RKO (cell line): ENCODE measurements around the gene UBE2F.
"Not testable (repeated sequence)": the region's sequence is repeated elsewhere in the genome, so short reads cannot be mapped to it uniquely, and the experiment has no call there.

Source experiments
- DNase-seq: peaks from one replicate; pipeline ENCODE4 v3.0.0-alpha.2; 2016; ENCODE audit warnings: low spot score

UBE2F gene

DNA sequence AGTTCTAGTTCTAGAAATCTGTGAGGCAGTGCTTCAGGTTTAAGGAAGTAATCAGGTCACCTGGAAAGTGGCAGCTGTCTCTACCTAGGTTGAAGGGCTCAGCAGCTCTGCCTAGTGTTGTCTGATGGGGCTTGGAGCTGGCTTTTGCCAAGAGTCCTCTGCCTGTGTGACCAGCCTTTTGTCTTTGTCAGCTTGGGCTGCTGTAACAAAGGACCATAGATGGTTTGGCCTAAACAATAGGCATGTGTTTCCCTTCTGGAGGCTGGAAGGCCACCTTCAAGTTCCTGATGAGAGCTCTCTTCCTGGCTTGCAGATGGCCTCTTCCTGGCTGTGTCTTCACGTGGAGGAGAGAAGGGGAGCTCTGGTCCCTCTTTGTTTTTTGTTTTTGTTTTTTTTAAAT, 13.3 kb downstream of the UBE2F start:
- DNase-seq, result no peak

DNA sequence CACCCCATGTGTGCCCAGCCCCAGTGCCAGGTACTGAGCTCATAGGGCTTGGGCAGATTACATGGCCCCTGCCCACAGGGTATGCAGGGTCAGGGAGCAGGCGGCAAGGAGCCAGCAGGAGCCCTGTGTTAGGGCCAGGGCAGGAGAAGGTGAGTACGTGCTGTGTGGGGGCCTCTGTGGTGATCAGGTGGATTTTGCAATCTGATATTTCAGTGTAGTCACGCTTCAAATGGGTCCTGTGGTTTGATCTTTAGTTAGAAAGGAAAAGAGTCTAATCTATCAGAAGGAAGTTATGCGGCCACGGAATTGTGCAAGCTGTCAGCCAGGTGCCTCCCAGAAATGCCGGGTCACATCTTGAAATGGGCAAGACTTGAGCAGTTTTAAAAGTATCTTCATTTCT, 13.9 kb downstream of the UBE2F start:
- no peak for DNase-seq

DNA sequence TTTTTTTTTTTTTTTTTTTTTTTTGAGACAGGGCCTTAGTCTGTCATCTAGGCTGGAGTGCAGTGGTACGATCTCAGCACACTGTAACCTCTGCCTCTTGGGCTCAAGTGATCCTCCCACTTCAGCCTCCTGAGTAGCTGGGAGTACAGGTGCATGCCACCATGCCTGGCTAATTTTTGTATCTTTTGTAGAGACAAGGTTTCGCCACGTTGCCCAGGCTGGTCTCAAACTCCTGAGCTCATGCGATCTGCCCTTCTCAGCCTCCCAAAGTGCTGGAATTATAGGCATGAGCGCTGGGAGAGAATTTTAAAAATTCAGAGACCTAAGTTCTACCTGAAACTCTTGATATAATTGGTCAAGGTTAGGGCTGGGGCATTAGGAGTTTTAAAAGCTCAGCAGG, 14.8 kb downstream of the UBE2F start:
- not testable (repeated sequence) for DNase-seq

DNA sequence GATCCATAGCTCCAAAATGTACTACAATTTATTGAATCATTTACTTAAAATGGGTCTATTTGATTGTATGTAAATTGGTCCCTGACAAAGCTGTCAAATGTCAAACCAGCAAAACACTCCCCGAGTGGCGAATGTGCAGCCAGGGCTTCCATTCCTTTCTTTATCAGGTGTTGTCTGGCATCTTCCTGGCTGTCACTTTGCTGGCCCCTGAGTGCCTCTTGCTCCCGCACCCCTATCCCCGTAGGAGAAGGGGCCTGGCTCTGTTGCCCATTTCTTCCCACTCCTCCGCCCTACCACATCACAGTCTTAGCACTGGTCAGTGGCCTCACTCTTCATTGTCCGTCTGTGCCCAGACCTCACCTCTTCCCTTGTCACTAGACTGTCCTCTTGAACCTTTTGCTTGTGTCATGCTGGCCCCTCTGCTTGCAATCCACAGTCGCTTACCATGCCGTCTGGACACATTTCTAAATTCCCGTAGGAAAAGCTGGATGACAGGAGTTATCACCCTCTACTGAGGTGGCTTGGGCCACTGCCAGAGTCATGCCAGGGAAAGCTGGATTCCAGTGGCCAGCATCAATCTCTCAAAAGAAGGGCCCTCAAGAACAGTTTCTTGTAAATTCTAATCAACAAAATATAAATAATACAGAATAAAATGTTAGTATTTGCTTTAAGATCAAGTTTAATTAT, 15.4 kb downstream of the UBE2F start:
- no peak for DNase-seq

DNA sequence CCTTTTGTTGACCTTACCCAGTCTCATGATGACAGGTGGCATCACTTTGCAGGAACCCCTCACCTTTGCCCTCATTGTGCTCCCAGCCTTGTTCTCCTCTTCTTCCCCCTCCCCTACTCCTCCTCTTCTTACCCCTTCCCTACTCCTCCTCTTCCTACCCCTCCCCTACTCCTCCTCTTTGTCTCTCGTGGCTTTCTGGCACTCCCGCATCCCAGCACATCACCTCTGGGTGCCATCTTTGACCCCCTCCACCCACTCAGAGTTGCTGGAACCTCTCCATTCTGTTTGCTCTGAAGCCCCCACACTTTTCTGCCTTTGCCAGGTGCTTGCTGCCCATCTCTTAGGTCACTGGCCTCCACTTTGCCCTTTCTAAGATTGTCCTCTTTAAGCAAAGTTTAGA, 17.1 kb downstream of the UBE2F start:
- no peak for DNase-seq

DNA sequence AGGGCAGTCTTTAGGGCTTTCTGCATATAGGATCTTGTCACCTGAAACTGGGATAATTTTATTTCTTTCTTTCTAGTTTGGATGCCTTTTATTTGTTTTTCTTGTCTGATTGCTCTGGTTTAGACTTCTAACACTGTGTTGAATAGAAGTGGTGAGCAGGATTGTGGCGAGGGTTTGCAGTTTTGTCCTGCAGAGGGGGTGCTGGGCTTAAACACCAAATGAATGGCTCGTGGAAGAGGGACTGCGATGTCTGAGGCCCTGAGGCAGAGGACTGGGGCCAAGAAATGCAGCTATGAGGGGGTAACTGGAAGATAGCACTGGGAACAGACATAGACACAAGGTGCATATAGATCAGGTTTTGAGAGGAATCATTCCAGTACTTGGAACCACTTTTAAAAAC, 20.5 kb downstream of the UBE2F start:
- no peak for DNase-seq

DNA sequence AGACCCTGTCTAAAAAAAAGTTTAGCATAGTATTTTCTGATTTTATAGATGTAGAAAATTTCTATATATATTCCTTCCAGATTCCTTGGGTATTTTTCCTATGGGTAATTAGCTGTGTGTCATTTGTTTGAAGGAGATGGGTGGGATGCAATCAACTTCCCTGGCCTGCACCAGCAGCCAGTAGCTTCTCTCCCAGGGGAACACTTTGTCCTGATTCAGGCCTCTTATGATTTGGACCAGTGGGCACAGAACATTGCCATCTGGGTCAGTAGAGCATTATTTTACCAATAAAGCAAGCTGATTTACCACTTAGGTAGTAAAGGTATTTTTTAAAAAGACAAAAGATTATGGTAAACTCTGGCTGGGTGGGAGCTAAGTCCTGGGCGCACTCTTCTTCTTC, 26.9 kb downstream of the UBE2F start:
- no peak for DNase-seq

DNA sequence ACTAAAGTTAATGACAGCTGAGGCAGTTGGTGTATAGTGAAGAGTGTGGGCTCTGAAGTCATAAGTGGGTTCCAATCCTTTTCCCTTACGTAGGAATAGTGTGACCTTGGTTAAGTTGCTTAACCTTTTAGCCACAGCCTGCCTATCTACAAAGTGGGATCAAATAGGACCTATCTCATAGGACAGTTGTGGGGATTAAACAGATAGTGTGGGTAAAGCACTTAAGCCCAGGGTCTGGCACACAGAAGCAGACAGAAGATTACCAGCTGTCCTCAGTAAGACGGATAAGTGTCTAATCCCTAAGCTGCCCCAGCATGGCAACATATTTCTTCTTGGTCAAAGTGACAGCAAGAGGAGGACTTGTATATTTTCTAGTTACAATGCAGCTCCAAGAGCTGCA, 28.2 kb downstream of the UBE2F start:
- DNase-seq, result no peak

DNA sequence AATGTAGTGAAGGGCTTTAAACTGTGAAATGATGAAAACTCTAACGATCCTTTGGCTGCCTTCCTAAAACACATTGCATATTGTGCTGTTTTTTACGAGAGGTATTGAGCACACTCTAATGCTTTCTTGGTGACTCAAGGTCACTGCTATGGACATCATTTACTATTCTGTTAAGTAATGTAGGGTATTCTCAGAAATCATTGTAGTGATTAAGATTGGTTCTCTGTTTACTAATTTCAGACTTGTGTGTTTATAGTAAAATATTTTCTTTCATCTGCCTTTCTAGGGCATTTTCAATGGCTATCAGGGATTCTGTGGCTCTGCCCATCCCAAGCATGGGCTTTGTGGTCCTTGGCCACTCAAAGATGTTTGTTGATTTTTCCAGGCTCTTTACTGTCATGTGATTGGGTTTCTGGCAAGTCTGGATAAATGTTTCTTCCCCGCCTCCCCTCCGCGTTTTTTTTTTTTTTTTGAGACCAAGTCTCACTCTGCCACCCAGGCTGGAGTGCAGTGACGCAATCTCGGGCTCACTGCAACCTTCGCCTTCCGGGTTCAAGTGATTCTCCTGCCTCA, 29.3 kb downstream of the UBE2F start:
- DNase-seq, result no peak

DNA sequence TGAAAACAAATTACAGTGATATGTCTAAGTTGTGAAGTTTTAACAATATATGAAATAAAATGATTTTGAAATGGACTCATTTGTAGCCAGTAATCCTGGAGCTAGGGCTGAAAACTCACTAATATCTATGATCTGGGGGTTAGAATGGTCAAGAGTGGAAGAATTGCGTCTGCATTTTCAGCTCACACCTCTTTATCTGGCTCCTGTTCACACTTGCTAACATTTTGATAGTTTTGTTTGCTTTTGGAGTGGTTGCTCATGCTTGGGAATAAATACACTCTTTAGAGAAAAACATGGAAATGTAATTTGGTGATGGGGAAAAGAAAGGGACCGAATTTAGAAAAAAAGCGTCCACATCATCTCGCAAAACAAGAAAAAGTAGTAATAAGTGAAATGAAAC, 30.7 kb downstream of the UBE2F start:
- no peak for DNase-seq

DNA sequence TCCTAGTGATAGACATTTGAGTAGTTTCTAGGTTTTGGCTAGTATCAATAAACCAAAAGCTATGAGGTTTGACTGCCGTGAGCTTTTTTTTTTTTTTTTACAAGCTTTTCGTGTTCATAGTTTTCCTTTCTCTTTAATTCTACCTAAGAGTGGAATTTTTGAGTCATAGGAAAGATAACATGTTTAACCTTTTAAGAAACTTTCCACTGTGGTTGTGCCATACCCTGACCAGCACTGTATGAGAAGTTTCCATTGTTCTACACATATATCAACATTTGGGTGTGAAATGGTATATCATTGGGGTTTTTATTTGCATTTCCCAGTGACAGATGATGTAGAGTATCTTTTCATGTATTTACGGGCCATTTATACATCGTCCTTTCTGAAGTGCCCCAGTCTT, 31.7 kb downstream of the UBE2F start:
- no peak for DNase-seq

DNA sequence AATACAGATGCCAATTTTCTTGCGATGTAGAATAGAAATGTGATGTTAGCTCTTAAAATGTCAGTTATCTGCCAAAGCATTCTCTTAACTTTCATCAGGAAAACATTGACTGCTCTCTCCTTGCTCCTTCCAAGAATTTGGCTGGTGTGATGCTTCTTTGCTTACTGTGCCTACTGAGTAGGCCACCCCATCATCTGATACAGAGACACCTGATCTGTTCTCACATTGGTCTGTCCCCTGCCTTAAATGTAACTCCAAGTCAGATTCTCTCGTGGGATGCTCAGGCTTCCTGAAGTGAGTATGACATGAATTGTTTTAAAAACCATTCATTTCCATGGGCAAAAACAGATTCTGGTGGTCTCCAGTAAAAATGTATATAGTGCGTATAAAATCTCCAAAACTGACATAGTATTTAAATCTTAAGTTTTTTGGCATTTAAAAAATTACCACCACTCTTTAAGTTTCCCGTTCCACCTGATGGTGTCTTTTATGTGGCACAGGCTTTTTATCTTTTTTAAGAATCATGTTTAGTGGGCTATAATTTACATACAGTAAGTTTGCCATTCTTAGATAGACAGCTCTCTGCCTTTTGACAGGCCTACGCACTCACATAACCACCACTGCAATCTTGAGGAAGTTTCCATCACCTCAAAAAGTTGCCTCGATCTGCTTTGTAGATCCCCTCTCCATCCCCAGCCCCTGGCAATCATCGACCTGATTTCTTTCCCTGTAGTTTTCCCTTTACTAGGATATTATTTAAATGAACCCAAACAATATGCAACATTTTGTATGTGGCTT, 36.6 kb downstream of the UBE2F start:
- DNase-seq, result no peak

DNA sequence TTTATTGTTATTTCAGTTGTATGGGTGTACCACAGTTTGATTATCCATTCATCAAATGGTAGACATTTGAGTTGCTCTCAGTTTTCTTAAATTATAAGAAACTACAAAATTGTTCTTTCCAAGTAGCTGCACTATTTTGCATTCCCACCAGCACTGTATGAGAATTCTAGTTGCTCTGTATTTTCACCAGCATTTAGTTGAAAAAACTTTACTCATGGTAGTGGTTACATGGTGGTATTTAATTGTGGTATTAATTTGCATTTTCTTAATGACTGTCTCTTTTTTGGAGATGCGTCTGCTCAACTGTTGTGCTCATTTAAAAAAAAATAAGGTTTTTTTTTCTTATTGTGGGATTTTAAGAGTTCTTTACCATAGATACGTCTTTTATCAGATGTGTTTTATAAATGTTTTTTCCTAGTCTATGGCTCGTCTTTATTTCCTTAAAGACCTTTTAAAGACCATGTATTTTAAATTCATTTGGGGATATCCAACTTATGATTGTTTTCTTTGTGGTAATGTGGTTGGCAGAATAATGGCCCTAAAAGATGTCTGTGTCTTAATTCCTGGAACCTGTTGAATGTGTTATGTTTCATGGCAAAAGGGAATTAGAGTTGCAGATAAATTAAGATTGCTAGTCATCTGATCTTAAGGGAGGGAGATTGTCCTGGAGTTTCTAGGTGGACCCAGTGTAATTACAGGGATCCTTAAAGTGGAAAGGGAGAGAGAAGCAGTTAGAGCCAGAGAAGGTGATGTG, 37.4 kb downstream of the UBE2F start:
- no peak for DNase-seq

DNA sequence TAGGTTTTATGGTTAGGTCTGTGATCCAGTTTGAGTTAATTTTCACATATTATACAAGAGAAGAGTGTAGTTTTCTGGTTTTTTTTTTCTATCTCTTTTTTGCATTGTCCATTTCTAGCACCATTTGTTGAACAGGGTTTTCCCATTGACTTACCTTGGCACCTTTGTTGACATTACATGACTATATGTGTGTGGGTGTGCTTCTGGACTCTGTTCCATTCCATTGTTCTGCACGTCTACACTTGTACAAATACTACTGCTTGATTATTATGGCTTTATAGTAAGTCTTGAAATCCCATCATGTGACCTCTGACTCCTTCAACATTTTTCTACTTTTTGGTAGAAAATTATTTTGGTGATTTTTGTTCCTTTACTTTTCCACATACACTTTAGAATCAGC, 38.7 kb downstream of the UBE2F start:
- no peak for DNase-seq

DNA sequence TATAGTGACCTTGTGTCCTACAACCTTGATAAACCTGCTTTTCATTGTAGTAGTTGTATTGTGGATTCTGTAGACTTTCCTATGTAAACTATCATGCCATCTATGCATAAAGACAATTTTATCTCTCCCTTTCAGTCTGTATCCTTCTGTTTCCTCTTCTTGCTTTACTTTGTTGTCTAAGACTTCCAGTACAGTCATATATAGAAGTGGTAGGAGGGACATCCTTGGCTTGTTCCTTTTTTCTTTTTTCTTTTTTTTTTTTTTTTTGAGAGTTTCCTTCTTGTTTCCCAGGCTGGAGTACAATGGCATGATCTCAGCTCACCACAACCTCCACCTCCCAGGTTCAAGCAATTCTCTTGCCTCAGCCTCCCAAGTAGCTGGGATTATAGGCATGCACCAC, 39.7 kb downstream of the UBE2F start:
- no peak for DNase-seq

DNA sequence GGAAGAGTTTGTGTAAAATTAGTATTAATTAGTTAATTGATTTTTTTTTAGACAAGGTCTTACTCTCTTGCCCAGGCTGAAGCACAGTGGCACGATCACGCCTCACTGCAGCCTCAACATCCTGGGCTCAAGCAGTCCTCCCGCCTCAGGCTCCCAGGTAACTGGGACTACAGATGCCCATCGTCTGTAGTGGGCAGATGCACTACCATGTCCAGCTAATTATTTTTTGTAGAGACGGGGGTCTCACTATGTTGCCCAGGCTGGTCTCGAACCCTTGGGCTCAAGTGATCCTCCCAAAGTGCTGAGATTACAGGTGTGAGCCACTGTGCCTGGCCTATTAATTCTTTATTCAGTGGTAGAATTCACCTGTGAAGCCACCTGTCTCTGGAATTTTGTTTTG, 41.1 kb downstream of the UBE2F start:
- DNase-seq, result no peak

DNA sequence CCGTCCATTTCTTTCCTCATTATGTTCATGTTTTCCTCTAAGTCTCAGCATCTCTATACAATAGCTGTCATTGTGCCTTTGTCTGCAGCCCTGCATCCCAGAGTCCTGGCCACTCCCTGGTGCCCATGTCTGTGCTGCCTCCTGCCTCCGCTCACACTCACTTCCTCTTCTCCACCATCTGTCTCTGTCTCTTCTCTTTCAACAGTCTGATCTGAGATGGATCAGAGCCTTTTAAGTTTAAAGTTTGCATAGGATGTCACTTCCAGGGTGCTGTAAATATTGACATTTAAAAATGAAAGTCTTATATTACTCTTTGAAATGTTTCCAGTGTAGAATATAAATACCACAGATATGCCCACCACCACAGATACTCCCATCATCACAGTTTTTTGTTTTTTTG, 42.7 kb downstream of the UBE2F start:
- no peak for DNase-seq

DNA sequence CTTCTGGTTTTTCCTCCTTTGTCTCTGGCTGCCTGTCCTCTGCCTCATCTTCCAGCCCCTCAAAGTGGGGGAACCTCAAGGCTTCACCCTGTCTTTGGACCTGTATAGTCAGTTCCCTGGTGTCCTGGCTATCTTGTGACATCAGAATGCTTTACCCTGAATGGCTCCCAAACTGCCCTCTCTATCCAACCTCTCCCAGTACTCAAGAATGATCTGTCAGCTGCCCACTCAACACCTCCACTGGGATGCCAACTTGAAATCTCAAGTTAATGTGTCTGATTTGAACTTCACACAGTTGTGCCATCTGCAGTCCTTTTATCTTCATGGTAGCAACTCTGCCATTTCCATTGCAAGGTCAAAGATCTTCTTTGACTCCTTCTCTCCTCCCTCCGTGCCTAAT, 43.8 kb downstream of the UBE2F start:
- DNase-seq, result no peak

DNA sequence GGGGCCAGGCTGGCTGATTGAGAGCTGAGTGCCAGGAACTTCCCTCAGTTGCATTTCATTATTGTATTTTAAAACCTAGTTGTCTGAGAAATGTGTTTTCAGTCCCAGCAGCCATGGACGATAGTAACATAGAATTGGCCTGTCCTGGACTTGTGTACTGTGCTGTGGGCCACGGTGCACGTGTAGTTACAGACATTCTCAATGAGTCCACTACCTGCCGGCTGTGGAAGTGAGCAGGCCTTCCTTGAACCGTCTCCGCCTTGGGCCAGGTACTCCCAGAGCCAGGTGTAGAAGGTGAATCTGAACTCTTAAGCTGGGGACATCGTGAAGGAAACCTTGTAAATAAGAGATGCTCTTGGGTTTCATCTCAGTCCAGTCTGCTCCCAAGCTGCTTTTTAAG, 47.0 kb downstream of the UBE2F start:
- no peak for DNase-seq

DNA sequence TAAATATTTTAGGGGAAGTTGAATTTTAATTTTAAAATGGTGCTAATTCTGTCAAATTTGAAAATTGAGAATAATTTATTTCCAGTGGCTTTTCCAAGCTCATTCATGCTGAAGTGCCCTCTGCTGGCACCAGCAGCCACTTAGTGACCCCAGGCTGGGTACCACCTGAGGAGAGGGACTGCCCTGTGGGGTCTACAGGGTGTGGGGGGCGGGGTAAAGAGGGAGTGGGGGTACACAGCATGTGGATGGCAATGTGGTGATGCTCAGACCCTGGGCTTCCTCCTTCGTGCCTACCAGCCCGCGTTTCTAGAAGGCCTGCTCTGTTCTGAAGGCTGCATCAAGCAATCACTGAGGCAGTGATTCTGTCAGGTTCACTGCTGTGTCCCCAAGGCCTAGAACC, 48.9 kb downstream of the UBE2F start:
- DNase-seq, result no peak

DNA sequence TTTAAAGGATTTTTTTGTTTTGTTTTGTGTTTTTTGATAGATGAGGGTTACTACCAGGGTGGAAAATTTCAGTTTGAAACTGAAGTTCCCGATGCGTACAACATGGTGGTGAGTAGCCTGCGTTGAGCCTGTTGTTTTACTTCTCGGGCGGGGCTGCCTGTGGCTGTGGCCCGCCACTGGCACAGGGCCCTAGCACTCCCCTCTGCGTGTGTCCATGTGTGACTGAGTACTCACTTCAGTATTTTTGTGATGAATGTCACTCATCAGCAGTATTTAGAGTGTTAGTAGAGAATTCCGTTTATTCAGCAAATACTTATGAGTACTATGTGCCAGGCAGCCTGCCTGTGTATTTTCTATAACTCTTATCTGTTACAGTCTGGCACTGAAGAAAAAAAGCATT, 49.7 kb downstream of the UBE2F start:
- DNase-seq, result no peak

DNA sequence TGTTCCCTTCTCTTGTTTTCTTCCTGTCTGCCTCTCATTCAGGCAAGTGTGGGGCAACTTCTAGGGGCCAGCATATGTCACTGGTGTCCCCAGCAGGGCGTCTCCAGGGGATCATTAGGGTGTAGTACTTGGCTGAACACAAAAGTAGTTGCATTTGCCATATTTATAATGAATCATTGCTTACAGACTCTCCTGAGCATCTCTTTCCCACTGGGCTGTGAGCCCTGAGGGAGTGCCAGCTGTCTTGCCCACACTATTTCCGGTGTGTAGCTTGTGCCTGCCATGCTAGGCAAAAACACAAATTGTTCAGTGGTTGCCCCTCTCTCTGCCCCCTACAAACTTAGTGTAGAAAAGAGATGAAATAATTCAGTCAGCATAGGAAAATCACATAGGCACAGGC, 53.1 kb downstream of the UBE2F start:
- no peak for DNase-seq

DNA sequence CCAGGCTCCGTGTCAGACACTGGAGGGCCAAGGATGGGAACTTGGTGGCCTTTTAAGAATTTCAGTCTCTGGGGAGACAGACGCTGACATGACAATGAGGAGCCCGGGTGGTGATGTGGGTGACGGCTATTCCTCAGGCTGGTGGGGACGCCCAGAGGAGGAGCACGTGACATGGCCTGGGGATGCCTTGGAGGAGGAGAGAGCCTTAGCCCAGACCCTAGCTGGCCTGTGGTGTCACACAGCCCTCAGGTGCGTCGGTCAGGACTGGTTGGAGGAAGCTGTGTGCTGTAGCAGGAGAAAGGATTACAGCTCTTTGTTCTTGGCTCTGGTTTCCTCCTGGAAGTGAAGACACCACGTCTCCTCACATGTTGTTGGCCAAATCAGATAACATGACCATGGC, 54.0 kb downstream of the UBE2F start:
- no peak for DNase-seq
